ENCODE measurements around the gene TRABD2B. TPM values are rescaled to one million over a fixed set of nuclear protein-coding genes. Genes with fewer than 3 reads are reported as not detected.

Gene TRABD2B
- total and polyA plus RNA-seq, 2 donors (not counting 3 experiments of a cell fraction or from before 2014, with no cell fraction given) = not detected

DNA sequence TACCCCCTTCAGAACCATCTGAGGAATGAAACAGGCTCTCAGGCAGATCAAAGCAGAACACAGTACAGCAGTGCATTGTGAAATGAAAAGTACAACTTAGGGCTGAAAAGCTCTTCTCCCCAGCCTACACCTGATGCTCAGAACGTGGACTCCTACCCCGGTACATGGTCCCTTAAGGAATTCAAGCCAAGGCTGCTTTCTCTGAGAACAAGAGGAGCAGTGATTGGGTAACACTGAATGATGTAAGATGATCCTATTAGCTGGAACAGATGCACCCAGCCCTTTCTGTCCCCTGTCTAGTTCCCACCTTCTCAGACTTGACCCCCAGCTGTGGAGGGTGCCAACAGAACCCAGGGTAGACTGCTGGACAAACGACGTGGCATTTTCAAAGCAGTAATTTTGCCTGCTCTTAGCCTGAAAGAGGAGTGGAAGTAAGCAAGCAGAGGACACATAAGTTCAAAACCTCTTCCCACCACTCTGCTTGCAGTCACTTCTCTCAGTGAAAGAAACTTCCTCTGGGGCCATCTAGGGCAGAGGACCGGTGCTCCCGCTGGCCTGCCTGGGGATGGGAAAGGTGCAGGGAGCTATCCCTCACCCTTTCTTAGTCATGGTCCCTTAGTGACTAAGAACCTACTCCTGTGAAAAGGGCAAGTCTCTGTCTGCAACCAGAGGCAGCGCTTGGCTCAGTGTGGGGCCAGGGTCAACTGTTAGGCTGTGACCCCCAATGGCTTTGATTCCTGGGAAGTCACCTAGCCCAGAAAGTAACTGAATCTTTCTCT is 72.7 kb downstream of the TRABD2B start:
- ChIA-PET POLR2A (no interaction called here), CTCF (no interaction called here)
- Histone ChIP-seq H3K27me3 (ENCODE audit: control insufficient read depth in 2 of 2, insufficient read depth in 2 of 2, low read length in 2 of 2) (peaks cover 2 to 19% of the 10 kb centered on the region in 2 experiments), H3K9me1 (replicated peaks; ENCODE audit: control insufficient read depth, extremely low read depth, insufficient read depth, low read length) (no peaks in the 10 kb centered on the region), H3K27ac (ENCODE audit: insufficient read depth, low read depth, low read length) (no peak overlapping the region), H2AFZ (ENCODE audit: low read depth, low read length) (no peak overlapping the region), H3K79me2 (ENCODE audit: control insufficient read depth, insufficient read depth, low read length) (no peaks in the 10 kb centered on the region), H3K4me3 (replicated peaks in 1 of 3; ENCODE audit: insufficient read depth in 1 of 3, low read depth in 1 of 3, low read length in 3 of 3) (no peak overlapping the region), H3K4me1 (ENCODE audit: control insufficient read depth, extremely low read depth, insufficient read depth, low read length) (no peaks in the 10 kb centered on the region), H4K20me1 (replicated peaks; ENCODE audit: control insufficient read depth, extremely low read depth, insufficient read depth, low read length) (no peaks in the 10 kb centered on the region), H3K9me3 (replicated peaks; ENCODE audit: control insufficient read depth, insufficient read depth, low read length) (no peaks in the 10 kb centered on the region), H3K4me2 (ENCODE audit: insufficient read depth, low read length) (no peak overlapping the region), H3K9ac (replicated peaks; ENCODE audit: extremely low read depth, insufficient read depth, low read length) (no peak overlapping the region), H3K36me3 (ENCODE audit: control insufficient read depth in 2 of 2, extremely low read depth in 1 of 2, insufficient read depth in 2 of 2, low read length in 2 of 2) (no peaks in the 10 kb centered on the region)
- FAIRE-seq (no peak), DNase-seq (ENCODE audit: low read depth, low spot score) (no peak)
- intact Hi-C loops (cut with micrococcal nuclease) (no loop called here), dilution Hi-C loops (cut with MboI; ENCODE audit: extremely low pct_ligation_motif_present, low sequenced_read_pairs) (no loop called here)
- no TSS peak for BruUV-seq (replicated peaks)
- TF ChIP-seq, protein P1, sequence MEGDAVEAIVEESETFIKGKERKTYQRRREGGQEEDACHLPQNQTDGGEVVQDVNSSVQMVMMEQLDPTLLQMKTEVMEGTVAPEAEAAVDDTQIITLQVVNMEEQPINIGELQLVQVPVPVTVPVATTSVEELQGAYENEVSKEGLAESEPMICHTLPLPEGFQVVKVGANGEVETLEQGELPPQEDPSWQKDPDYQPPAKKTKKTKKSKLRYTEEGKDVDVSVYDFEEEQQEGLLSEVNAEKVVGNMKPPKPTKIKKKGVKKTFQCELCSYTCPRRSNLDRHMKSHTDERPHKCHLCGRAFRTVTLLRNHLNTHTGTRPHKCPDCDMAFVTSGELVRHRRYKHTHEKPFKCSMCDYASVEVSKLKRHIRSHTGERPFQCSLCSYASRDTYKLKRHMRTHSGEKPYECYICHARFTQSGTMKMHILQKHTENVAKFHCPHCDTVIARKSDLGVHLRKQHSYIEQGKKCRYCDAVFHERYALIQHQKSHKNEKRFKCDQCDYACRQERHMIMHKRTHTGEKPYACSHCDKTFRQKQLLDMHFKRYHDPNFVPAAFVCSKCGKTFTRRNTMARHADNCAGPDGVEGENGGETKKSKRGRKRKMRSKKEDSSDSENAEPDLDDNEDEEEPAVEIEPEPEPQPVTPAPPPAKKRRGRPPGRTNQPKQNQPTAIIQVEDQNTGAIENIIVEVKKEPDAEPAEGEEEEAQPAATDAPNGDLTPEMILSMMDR (IDR thresholded peaks at IDR 0.05; ENCODE audit: extremely low read depth in 1 of 2, insufficient read depth in 1 of 2, low read depth in 1 of 2, low read length in 2 of 2) = no peak
- TF ChIP-seq POLR2AphosphoS5 (IDR thresholded peaks at IDR 0.05; ENCODE audit: insufficient read depth, low read depth, low read length) = no peak
- TF ChIP-seq, protein P2, sequence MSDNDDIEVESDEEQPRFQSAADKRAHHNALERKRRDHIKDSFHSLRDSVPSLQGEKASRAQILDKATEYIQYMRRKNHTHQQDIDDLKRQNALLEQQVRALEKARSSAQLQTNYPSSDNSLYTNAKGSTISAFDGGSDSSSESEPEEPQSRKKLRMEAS (IDR thresholded peaks at IDR 0.05; ENCODE audit: insufficient read depth, insufficient read length) = no peak
- TF ChIP-seq MYC (IDR thresholded peaks at IDR 0.05; ENCODE audit: low read depth, low read length) = no peak
- TF ChIP-seq POLR2A (IDR thresholded peaks at IDR 0.05; ENCODE audit: low read depth, low read length) = no peak
- TF ChIP-seq EZH2 (IDR thresholded peaks at IDR 0.05; ENCODE audit: borderline replicate concordance, low read depth, low read length, severe bottlenecking) = no peak
- no peak for TF ChIP-seq JUN (IDR thresholded peaks at IDR 0.05; ENCODE audit: borderline replicate concordance, insufficient read depth, insufficient read length, low read depth)
- TF ChIP-seq FOS (IDR thresholded peaks at IDR 0.05; ENCODE audit: borderline replicate concordance, insufficient read depth, low read length) = no peak
- no peak for TF ChIP-seq GATA2 (IDR thresholded peaks at IDR 0.05; ENCODE audit: insufficient read depth, insufficient read length, low read depth, low read length)
